DOHH2 (cell line): ENCODE results near the gene MON2.
A peak's percentile ranks its signal among the peaks of the same experiment; 100 is the strongest.
"Not testable (repeated sequence)": the region's sequence is repeated elsewhere in the genome, so short reads cannot be mapped to it uniquely, and the experiment has no call there.

Experiments used
- H3F3A ChIP-seq: fragments of 200-600 bp; sonication (generic), shearing (Covaris generic); 2 replicates; pipeline ENCODE4 v1.6.0; 2016; ENCODE audit warnings: antibody characterized with exemption, mild to moderate bottlenecking; ENCODE audit not compliant: control insufficient read depth, insufficient read depth
- H3K27ac ChIP-seq: fragments of 200-600 bp; sonication (generic); 2 replicates; pipeline ENCODE4 v1.5.1; 2014; ENCODE audit warnings: low read depth, mild to moderate bottlenecking, low read length, moderate library complexity
- H3K27me3 ChIP-seq: fragments of 200-600 bp; sonication (generic); 2 replicates; pipeline ENCODE4 v1.6.1; 2014; ENCODE audit warnings: mild to moderate bottlenecking, low read length, mixed read lengths; ENCODE audit not compliant: control insufficient read depth
- H3K36me3 ChIP-seq: fragments of 200-600 bp; sonication (generic); 2 replicates; pipeline ENCODE4 v1.6.1; 2014; ENCODE audit warnings: mild to moderate bottlenecking, low read length, moderate library complexity, mixed read lengths; ENCODE audit not compliant: control insufficient read depth
- H3K4me1 ChIP-seq: fragments of 200-600 bp; sonication (generic); 2 replicates; pipeline ENCODE4 v1.6.1; 2014; ENCODE audit warnings: mild to moderate bottlenecking, low read length, mixed read lengths; ENCODE audit not compliant: control insufficient read depth
- H3K4me2 ChIP-seq: fragments of 200-600 bp; sonication (generic); 2 replicates; pipeline ENCODE4 v1.6.0; 2014; ENCODE audit warnings: mild to moderate bottlenecking, low read length, moderate library complexity
- H3K4me3 ChIP-seq: fragments of 200-600 bp; sonication (generic); 2 replicates; pipeline ENCODE4 v1.5.1; 2014; ENCODE audit warnings: mild to moderate bottlenecking, low read length, mixed read lengths
- H3K79me2 ChIP-seq: fragments of 200-600 bp; sonication (generic); 2 replicates; pipeline ENCODE4 v1.6.1; 2014; ENCODE audit warnings: mild to moderate bottlenecking, low read length, mixed read lengths; ENCODE audit not compliant: control insufficient read depth
- H3K9me2 ChIP-seq: fragments of 200-600 bp; sonication (generic); replicated peaks from 2 replicates; pipeline ENCODE4 v1.6.1; 2014; ENCODE audit warnings: mild to moderate bottlenecking, low read length, mixed read lengths; ENCODE audit not compliant: control insufficient read depth
- H3K9me3 ChIP-seq: fragments of 200-600 bp; sonication (generic); 2 replicates; pipeline ENCODE4 v1.6.1; 2014; ENCODE audit warnings: antibody characterized with exemption, low read length, mixed read lengths; ENCODE audit not compliant: control insufficient read depth, insufficient read depth
- H4K20me1 ChIP-seq: fragments of 200-600 bp; sonication (generic); 2 replicates; pipeline ENCODE4 v1.6.0; 2014; ENCODE audit warnings: low read depth, mild to moderate bottlenecking, antibody characterized with exemption, low read length, moderate library complexity; ENCODE audit not compliant: control insufficient read depth, insufficient read depth
- EZH2phosphoT487 ChIP-seq: fragments of 200-600 bp; sonication (generic); IDR thresholded peaks from 2 replicates; pipeline ENCODE4 v1.6.1; 2017; ENCODE audit warnings: borderline replicate concordance, mild to moderate bottlenecking, antibody characterized with exemption, low read length, moderate library complexity, mixed read lengths
- TF ChIP-seq, protein P1 (sequence below): fragments of 200-600 bp; sonication (generic); IDR thresholded peaks from one replicate; pipeline ENCODE4 v1.5.1; 2014; ENCODE audit warnings: antibody characterized with exemption, mild to moderate bottlenecking, low read depth, low read length; ENCODE audit not compliant: poor library complexity, severe bottlenecking

MON2 gene

DNA sequence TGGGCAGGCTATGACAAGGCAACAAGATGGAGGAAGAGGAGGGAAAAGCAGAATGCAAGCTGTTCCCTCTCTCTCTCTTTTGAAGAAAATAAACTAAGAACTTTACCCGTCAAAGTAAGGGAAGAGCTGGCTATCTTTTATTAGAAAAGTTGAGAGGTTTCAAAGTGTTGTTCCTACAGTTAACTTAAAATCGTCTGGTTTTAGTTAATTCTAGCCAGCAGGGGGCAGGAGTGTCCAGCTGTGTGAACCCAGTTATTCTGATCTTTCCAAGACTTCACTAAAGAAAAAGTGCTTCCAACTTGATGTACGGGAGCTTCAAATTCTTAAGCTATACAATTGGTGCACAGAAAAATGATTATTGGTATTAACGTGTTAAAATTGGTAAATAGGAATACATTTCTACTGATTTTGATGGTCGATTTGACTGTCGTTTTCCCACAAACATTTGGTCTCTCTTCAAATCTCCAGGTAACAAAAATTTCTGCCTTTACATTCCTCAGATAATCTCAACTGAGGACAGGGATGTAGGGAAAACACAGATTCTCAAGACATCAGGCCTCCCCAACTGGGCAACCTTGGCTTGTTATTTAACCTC is 28.4 kb upstream of the MON2 start:
- Histone ChIP-seq H3K4me2 (no peak overlapping the region), H3K9me3 (peaks cover 6% of the 10 kb centered on the region), H3K4me3 (no peak overlapping the region)

GRCh38 chr12:62446754-62447452 is 19.7 kb upstream of the MON2 start:
- TF ChIP-seq, protein P1, sequence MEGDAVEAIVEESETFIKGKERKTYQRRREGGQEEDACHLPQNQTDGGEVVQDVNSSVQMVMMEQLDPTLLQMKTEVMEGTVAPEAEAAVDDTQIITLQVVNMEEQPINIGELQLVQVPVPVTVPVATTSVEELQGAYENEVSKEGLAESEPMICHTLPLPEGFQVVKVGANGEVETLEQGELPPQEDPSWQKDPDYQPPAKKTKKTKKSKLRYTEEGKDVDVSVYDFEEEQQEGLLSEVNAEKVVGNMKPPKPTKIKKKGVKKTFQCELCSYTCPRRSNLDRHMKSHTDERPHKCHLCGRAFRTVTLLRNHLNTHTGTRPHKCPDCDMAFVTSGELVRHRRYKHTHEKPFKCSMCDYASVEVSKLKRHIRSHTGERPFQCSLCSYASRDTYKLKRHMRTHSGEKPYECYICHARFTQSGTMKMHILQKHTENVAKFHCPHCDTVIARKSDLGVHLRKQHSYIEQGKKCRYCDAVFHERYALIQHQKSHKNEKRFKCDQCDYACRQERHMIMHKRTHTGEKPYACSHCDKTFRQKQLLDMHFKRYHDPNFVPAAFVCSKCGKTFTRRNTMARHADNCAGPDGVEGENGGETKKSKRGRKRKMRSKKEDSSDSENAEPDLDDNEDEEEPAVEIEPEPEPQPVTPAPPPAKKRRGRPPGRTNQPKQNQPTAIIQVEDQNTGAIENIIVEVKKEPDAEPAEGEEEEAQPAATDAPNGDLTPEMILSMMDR = no peak
- H3K27me3 ChIP-seq = no peaks in the 10 kb centered on the region; the same call in 1 of the 2 replicates
- H3K4me2 ChIP-seq = no peak overlapping the region
- H3K27ac ChIP-seq = no peak overlapping the region
- no peak overlapping the region for H3K4me3 ChIP-seq
- no peaks in the 10 kb centered on the region for H3F3A ChIP-seq
- no peaks in the 10 kb centered on the region for H4K20me1 ChIP-seq
- no peaks in the 10 kb centered on the region for H3K79me2 ChIP-seq
- no peaks in the 10 kb centered on the region for H3K9me2 ChIP-seq
- H3K9me3 ChIP-seq = peaks cover 4% of the 10 kb centered on the region; the same call in 1 of the 2 replicates
- no peaks in the 10 kb centered on the region for H3K36me3 ChIP-seq
- H3K4me1 ChIP-seq = no peaks in the 10 kb centered on the region

More for the DNA sequence above, 28.4 kb upstream of the MON2 start:
- Histone ChIP-seq H3K79me2 (no peaks in the 10 kb centered on the region), H3K9me2 (no peaks in the 10 kb centered on the region), H3K27me3 (peaks cover 16% of the 10 kb centered on the region), H3K27ac (no peak overlapping the region), H3K36me3 (no peaks in the 10 kb centered on the region), H3K4me1 (peaks cover 17% of the 10 kb centered on the region), H4K20me1 (no peaks in the 10 kb centered on the region), H3F3A (no peaks in the 10 kb centered on the region)
- no peak for TF ChIP-seq EZH2phosphoT487
- TF ChIP-seq, protein P1 = peak; percentile 68

DNA sequence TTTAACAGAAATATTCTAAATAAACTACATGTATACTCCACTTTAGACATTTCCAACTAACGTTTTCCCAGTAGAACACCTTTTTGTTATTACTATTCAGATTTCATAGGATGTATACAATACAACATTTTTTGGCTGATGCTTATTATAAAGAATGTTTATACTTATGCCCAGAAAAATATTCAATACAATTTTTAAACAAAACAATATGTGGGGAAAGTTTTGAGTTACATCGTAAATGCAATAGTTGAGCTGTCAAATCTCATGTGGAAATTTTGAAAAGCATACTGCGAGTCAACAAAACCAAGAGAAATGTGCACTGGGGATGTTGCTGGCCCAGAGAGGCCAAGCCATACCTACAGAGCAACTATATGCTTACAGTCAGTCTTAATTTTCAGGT is 18.2 kb upstream of the MON2 start:
- Histone ChIP-seq H3F3A (no peaks in the 10 kb centered on the region), H3K27me3 (no peaks in the 10 kb centered on the region; the same call in 1 of the 2 replicates), H3K27ac (no peak overlapping the region), H3K4me2 (no peak overlapping the region), H3K4me3 (no peak overlapping the region), H3K4me1 (no peaks in the 10 kb centered on the region), H3K36me3 (no peaks in the 10 kb centered on the region), H3K9me3 (no peaks in the 10 kb centered on the region), H4K20me1 (no peaks in the 10 kb centered on the region), H3K79me2 (no peaks in the 10 kb centered on the region), H3K9me2 (no peaks in the 10 kb centered on the region)
- no peak for TF ChIP-seq EZH2phosphoT487
- TF ChIP-seq, protein P1 = no peak

DNA sequence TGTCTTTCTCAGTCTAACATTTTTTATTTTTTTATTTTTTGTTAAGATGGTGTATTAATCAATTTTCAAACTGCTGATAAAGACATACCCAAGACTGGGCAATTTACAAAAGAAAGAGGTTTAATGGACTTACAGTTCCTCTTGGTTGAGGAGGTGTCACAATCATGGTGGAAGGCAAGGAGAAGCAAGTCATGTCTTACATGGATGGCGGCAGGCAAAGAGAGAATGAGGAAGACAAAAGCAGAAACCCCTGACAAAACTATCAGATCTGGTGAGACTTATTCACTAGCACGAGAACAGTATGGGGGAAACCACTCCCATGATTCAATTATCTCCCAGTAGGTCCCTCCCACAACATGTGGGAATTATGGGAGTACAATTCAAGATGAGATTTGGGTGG is 11.2 kb upstream of the MON2 start:
- not testable (repeated sequence) for H3K27ac ChIP-seq

More for the DNA sequence above, 11.2 kb upstream of the MON2 start:
- not testable (repeated sequence) for H3K27me3 ChIP-seq, H3K4me2 ChIP-seq, H3F3A ChIP-seq, H3K36me3 ChIP-seq, H3K9me2 ChIP-seq, H3K79me2 ChIP-seq, H3K4me1 ChIP-seq, H3K9me3 ChIP-seq, H4K20me1 ChIP-seq, H3K4me3 ChIP-seq
